ENCODE results near the gene GPAM.
A peak's percentile ranks its signal among the peaks of the same experiment; 100 is the strongest.
"Not testable (repeated sequence)": the region's sequence is repeated elsewhere in the genome, so short reads cannot be mapped to it uniquely, and the experiment has no call there.

GPAM gene, protein sequence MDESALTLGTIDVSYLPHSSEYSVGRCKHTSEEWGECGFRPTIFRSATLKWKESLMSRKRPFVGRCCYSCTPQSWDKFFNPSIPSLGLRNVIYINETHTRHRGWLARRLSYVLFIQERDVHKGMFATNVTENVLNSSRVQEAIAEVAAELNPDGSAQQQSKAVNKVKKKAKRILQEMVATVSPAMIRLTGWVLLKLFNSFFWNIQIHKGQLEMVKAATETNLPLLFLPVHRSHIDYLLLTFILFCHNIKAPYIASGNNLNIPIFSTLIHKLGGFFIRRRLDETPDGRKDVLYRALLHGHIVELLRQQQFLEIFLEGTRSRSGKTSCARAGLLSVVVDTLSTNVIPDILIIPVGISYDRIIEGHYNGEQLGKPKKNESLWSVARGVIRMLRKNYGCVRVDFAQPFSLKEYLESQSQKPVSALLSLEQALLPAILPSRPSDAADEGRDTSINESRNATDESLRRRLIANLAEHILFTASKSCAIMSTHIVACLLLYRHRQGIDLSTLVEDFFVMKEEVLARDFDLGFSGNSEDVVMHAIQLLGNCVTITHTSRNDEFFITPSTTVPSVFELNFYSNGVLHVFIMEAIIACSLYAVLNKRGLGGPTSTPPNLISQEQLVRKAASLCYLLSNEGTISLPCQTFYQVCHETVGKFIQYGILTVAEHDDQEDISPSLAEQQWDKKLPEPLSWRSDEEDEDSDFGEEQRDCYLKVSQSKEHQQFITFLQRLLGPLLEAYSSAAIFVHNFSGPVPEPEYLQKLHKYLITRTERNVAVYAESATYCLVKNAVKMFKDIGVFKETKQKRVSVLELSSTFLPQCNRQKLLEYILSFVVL

GRCh38 chr10:112183329-112184051 is at the start of gene GPAM:
TSS of gene GPAM (minus strand) at chr10:112183765. CDS start at chr10:112181784, 1,981 bp downstream.
- DNase-seq = peak; percentile 95 to 97

GRCh38 chr10:112232670-112233069 is 49.1 kb upstream of the GPAM start:
- no peak for DNase-seq
- no peak for TF ChIP-seq POLR2A (IDR thresholded peaks at IDR 0.05; ENCODE audit: low read length)
- TF ChIP-seq GATA1 (IDR thresholded peaks at IDR 0.05; ENCODE audit: low read depth, low read length) = no peak

More at GRCh38 chr10:112183329-112184051, at the start of gene GPAM:
- TF ChIP-seq GATA1 (IDR thresholded peaks at IDR 0.05; ENCODE audit: low read depth, low read length) (no peak), POLR2A (IDR thresholded peaks at IDR 0.05; ENCODE audit: low read length) (peak; percentile 89)

DNA sequence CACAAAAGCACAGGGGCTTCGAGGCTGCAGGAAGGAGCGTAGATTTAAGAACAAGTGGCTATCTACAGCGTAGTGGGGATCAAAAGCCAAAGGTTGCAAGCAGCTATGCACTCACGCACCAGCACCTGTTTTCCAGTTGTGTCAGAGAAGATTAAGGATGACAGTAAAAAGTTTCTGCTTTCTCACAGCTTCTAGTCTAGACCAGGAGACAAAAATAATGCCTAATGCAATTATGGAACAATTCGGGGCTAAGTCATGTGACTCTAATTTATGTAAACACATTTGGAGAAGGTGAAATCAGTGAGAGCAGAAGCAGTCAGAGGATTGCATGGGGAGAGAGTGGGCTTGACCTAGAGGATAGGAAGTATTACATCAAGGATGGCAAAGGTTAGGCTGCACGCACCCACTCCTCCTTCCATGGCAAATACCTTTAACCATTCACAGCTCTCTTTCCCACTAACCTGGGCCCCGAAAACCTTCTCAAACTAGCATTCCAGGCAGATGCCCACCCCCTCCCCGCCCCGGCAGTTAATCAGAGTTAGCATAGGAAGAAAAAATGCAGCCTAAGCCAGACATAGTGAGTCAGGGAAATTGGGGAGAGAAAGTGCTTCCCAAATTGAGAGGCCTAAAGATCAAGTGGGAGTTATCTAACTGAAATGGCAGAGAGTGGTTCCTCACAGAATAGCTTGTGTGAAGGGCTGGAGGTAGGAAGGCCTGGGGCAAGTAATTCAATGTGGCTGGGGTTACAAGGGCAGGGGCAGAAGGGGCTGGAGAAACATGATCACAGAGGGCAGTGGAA is 48.2 kb upstream of the GPAM start:
- no peak for DNase-seq
- TF ChIP-seq POLR2A (IDR thresholded peaks at IDR 0.05; ENCODE audit: low read length) = no peak

- no peak for TF ChIP-seq GATA1 (IDR thresholded peaks at IDR 0.05; ENCODE audit: low read depth, low read length)
- no peak for TF ChIP-seq POLR2A (IDR thresholded peaks at IDR 0.05; ENCODE audit: low read length)
- DNase-seq = no peak
Measured at GRCh38 chr10:112230325-112230988, 46.9 kb upstream of the GPAM start.

DNA sequence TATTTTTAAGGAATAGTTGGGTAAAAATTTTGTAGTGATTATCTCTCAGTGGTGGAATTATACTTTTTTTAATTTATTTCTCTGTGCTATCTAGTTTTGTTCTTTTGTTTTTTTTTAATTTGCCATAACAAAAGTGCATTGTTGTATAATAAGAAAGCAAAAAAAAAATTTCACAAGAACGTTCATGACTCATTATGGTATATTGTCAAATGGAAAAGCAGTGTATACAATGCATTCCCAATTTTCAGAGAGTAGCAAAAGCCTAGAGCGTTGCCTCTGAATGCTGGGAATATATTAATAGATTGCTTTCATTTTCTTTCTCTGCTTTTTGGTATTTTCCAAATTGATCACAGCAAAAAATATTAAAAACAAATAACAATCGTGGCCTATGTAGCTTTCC is 46.3 kb upstream of the GPAM start:
- DNase-seq = no peak
- TF ChIP-seq GATA1 (IDR thresholded peaks at IDR 0.05; ENCODE audit: low read depth, low read length) (no peak), POLR2A (IDR thresholded peaks at IDR 0.05; ENCODE audit: low read length) (no peak)

GRCh38 chr10:112229096-112229495 is 45.5 kb upstream of the GPAM start:
- TF ChIP-seq GATA1 (IDR thresholded peaks at IDR 0.05; ENCODE audit: low read depth, low read length) = no peak
- TF ChIP-seq POLR2A (IDR thresholded peaks at IDR 0.05; ENCODE audit: low read length) = no peak
- DNase-seq = no peak

GRCh38 chr10:112228366-112229088 is 45.0 kb upstream of the GPAM start:
- not testable (repeated sequence) for DNase-seq

DNA sequence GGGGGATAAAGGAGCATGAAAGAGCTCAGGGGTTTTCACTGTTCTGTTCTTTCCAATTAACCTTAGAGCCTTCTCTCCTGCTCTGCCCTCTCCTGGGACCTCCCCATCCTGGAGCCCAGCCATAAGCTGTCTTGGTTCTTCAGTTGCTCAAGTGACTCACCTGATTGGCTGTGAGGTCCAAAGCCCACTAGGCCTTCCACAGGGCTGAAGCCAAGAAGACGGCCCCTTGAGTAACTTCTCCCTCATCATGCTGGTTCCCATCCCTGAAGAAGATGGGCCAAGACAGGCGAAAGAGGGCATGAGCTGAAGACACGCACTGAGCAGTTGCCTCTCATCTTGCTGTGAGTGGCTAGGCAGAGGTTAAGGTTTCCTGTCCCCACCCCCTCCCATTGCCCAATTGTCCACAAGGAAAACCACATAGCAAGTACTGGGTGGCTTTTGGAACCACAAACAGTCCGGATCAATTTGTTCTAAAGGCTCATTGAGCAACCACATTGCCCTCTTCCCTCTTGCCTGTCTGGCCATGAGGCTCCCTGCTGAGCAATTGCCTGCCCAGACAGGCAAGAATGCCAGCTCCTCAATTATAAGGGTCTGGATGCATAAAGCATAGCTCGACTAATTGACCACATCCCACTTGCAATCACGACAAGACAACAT is 43.9 kb upstream of the GPAM start:
- no peak for DNase-seq
- TF ChIP-seq POLR2A (IDR thresholded peaks at IDR 0.05; ENCODE audit: low read length) = no peak
- no peak for TF ChIP-seq GATA1 (IDR thresholded peaks at IDR 0.05; ENCODE audit: low read depth, low read length)

DNA sequence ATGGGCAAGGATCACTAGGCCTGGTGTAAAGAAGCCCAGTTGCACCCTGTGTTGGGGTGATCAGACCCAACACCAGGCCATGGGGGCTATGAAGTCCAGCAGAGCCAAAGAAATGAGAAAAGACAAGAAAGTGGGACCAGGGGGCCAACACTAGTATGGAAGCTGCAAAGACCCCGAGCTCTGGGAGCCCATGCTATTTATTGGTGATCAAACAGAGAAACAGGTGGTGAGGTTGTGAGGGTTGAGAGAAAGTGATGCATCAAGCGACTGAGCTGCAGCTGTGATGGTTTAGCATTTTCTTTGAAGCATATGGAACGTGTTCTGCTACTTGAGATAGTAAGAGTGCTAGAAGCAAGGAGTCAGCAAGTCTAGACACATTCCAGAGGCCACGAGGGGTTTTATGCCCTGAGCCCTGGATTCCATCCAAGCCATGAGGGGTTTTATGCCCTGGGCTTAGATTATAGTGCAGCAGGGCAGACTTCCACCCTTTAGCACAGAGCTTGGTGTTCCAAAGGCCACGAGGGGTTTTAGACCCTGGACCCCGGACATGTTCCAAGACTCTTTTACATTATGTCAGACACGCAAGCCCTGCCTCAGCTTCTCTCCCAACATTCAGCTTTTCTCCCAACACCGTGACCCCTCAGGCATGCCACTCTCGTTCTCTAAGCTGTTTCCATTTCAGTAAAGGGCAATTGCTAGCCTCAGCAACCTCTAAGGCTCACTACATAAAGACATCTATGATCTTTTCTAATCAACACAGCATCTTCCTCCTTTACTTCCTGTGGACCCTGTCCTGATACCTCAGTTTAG is 43.1 kb upstream of the GPAM start:
- no peak for TF ChIP-seq POLR2A (IDR thresholded peaks at IDR 0.05; ENCODE audit: low read length)
- no peak for TF ChIP-seq GATA1 (IDR thresholded peaks at IDR 0.05; ENCODE audit: low read depth, low read length)
- no peak for DNase-seq

DNA sequence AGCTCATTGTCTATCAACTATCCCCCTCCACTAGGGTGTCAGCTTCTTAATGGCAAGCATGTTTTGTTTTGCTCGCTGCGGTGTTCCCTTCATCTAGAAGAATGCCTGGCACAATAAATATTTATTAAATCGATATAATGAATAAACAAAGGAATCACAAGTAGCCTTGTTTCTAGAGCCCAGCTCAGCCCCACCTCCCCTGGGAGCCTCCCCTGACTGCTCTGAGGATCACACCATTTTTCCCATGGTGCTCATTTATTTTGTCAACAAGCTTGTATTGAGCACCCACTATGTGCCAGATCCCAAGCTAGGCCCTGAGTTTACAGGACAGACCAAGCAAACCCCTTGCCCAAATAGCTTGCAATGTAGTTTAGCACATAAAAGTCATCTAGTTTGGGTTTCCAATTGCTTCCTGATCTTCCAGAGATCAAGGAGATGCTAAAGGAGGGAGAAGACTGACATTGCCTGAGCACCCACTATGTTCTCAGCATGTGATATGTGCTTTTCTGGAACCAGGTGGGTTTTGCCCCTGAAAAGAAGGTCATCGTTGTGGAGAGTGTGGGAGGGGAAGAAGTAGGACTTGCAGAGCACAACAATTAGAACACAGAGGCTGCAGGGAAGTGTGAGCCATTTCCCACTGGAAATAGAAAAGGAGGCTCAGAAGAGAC is 42.3 kb upstream of the GPAM start:
- no peak for TF ChIP-seq POLR2A (IDR thresholded peaks at IDR 0.05; ENCODE audit: low read length)
- no peak for TF ChIP-seq GATA1 (IDR thresholded peaks at IDR 0.05; ENCODE audit: low read depth, low read length)
- no peak for DNase-seq
